ENCODE data around the gene TFEC. TPM values are rescaled to one million over a fixed set of nuclear protein-coding genes. Genes with fewer than 3 reads are reported as not detected.

The TFEC gene
- total and polyA plus RNA-seq, 2 of the 4 experiments (the other 2 are of a cell fraction) = under 0.01 to 0.02 TPM

GRCh38 chr7:115920367-115920766, 110.2 kb downstream of the TFEC start:
- H4K20me1 ChIP-seq (ENCODE audit: insufficient read depth, low read length) = no peaks in the 10 kb centered on the region
- no peak overlapping the region for H4K8ac ChIP-seq (ENCODE audit: low read depth in 2 of 2, low read length in 2 of 2)
- H3K56ac ChIP-seq (ENCODE audit: extremely low read depth, insufficient read depth, low read length) = no peak overlapping the region
- no peak overlapping the region for H3K4me2 ChIP-seq (ENCODE audit: low read depth, low read length)
- H2AFZ ChIP-seq (replicated peaks; ENCODE audit: low read length, poor library complexity) = no peak overlapping the region
- no peak overlapping the region for H2AK5ac ChIP-seq (ENCODE audit: low read depth, low read length)
- H2BK120ac ChIP-seq (ENCODE audit: low read depth, low read length) = no peak overlapping the region
- no CpG with 5 or more reads among the region's 1 CpG for WGBS, 2 experiments (ENCODE audit: extremely low coverage in 2 of 2, insufficient read length in 1 of 2)
- H3K9me3 ChIP-seq (ENCODE audit: control insufficient read depth, insufficient read depth, low read length) = no peaks in the 10 kb centered on the region
- ChIA-PET CTCF (no interaction called here), POLR2A (ENCODE audit: unreplicated experiment) (no interaction called here)
- TF ChIP-seq CHD1 (IDR thresholded peaks at IDR 0.05; ENCODE audit: low read depth, low read length) = no peak
- TF ChIP-seq CEBPB (IDR thresholded peaks at IDR 0.05; ENCODE audit: low read depth, low read length) = no peak
- no peak for TF ChIP-seq RAD21 (IDR thresholded peaks at IDR 0.05; ENCODE audit: low read length)
- TF ChIP-seq CTCF (conservative IDR thresholded peaks at IDR 0.05; ENCODE audit: low read depth, low read length) = no peak
- no peak for TF ChIP-seq RFX5 (IDR thresholded peaks at IDR 0.05; ENCODE audit: low read depth, low read length)
- TF ChIP-seq FOS (IDR thresholded peaks at IDR 0.05; ENCODE audit: low read depth, low read length) = no peak
- TF ChIP-seq RCOR1 (IDR thresholded peaks at IDR 0.05; ENCODE audit: insufficient replicate concordance, low read length) = no peak
- TF ChIP-seq MXI1 (IDR thresholded peaks at IDR 0.05; ENCODE audit: borderline replicate concordance, low read depth, low read length) = no peak
- no peak for TF ChIP-seq USF2 (IDR thresholded peaks at IDR 0.05; ENCODE audit: low read depth, low read length)
- TF ChIP-seq ELK1 (IDR thresholded peaks at IDR 0.05; ENCODE audit: borderline replicate concordance, low read depth, low read length) = no peak
- no peak for TF ChIP-seq BHLHE40 (IDR thresholded peaks at IDR 0.05; ENCODE audit: low read depth, low read length)
- no peak for TF ChIP-seq NFE2L2 (IDR thresholded peaks at IDR 0.05; ENCODE audit: low read depth, low read length)
- TF ChIP-seq SMC3 (IDR thresholded peaks at IDR 0.05; ENCODE audit: low read depth, low read length) = no peak
- TF ChIP-seq MAFK (IDR thresholded peaks at IDR 0.05; ENCODE audit: low read depth, low read length) = no peak
- TF ChIP-seq MAZ (IDR thresholded peaks at IDR 0.05; ENCODE audit: borderline replicate concordance, low read depth, low read length) = no peak
- no peak for TF ChIP-seq POLR2A (IDR thresholded peaks at IDR 0.05; ENCODE audit: low read depth, low read length)
- H2AK9ac ChIP-seq (replicated peaks; ENCODE audit: low read depth, low read length, poor library complexity) = no peak overlapping the region
- no peak overlapping the region for H3K27ac ChIP-seq (ENCODE audit: insufficient read depth, low read length)
- no TSS peak for BruUV-seq (replicated peaks)
- no peak overlapping the region for H3K23ac ChIP-seq (ENCODE audit: low read depth, low read length)
- H3K14ac ChIP-seq (replicated peaks; ENCODE audit: low read depth, low read length) = no peak overlapping the region
- H3K9me1 ChIP-seq (ENCODE audit: insufficient read depth, low read length) = no peaks in the 10 kb centered on the region
- dilution Hi-C loops (cut with HindIII; ENCODE audit: low sequenced_read_pairs, unreplicated experiment) (no loop called here), intact Hi-C loops (cut with micrococcal nuclease) (no loop called here), in situ Hi-C loops (cut with MboI; ENCODE audit: low sequenced_read_pairs) (no loop called here)
- no peak for DNase-seq
- H4K5ac ChIP-seq (ENCODE audit: low read depth, low read length) = no peak overlapping the region
- ATAC-seq (ENCODE audit: low read depth) = no peak
- H3K18ac ChIP-seq (ENCODE audit: low read depth, low read length) = no peak overlapping the region
- H3K4me3 ChIP-seq (ENCODE audit: insufficient read depth, low read depth, low read length) = no peak overlapping the region
- H3K27me3 ChIP-seq (ENCODE audit: control insufficient read depth, insufficient read depth, low read length) = no peaks in the 10 kb centered on the region
- no peak overlapping the region for H3K9ac ChIP-seq (ENCODE audit: low read depth, low read length)
- H3K4ac ChIP-seq (ENCODE audit: low read depth, low read length) = no peak overlapping the region
- H2BK20ac ChIP-seq (ENCODE audit: low read depth, low read length) = no peak overlapping the region
- H4K91ac ChIP-seq (ENCODE audit: insufficient read depth, low read depth, low read length) = no peak overlapping the region
- no peaks in the 10 kb centered on the region for H3K79me1 ChIP-seq (ENCODE audit: low read depth in 1 of 2, low read length in 2 of 2)
- H2BK15ac ChIP-seq (ENCODE audit: low read depth, low read length) = no peak overlapping the region
- no peaks in the 10 kb centered on the region for H3K4me1 ChIP-seq (ENCODE audit: control insufficient read depth, insufficient read depth, low read length)
- no peak overlapping the region for H2BK5ac ChIP-seq (ENCODE audit: low read depth, low read length, poor library complexity, severe bottlenecking)
- no peaks in the 10 kb centered on the region for H3K36me3 ChIP-seq (ENCODE audit: control insufficient read depth, insufficient read depth, low read length)
